Keratinocyte (primary cell): ENCODE data around the gene LIMS3. TPM values are rescaled to one million over a fixed set of nuclear protein-coding genes. Genes with fewer than 3 reads are reported as not detected.
"Not testable (repeated sequence)": the region's sequence is repeated elsewhere in the genome, so short reads cannot be mapped to it uniquely, and the experiment has no call there.

Source experiments
- DNase-seq: peaks from one replicate; pipeline ENCODE4 v3.0.0-alpha.2; 2011; ENCODE audit warnings: low read depth, missing footprints, low spot score
- FAIRE-seq: peaks from 2 replicates; lab custom pipeline; 2011; peaks lifted over from hg19 to GRCh38; lab: Jason Lieb, UNC
- H2AFZ ChIP-seq: 2 replicates; pipeline ENCODE4 v1.6.0; 2012; ENCODE audit warnings: low read length, control low read depth, inconsistent platforms; ENCODE audit not compliant: control insufficient read depth
- H3K27ac ChIP-seq: 2 replicates; pipeline ENCODE4 v1.5.1; 2011; ENCODE audit warnings: low read length; ENCODE audit not compliant: control insufficient read depth, insufficient read depth
- H3K27me3 ChIP-seq: 3 replicates; pipeline ENCODE4 v1.6.0; 2011; ENCODE audit warnings: low read length; ENCODE audit not compliant: control insufficient read depth, insufficient read depth; ENCODE audit errors: extremely low read depth
- H3K36me3 ChIP-seq, 2 experiments: 2 replicates in 1 of 2; 3 replicates in 1 of 2; pipeline ENCODE4 v1.5.1; 2011; ENCODE audit warnings: low read length in 2 of 2, mild to moderate bottlenecking in 1 of 2; ENCODE audit not compliant: control insufficient read depth in 2 of 2, insufficient read depth in 2 of 2; ENCODE audit errors: extremely low read depth in 1 of 2
- H3K4me1 ChIP-seq: 3 replicates; pipeline ENCODE4 v1.5.1; 2011; ENCODE audit warnings: low read length; ENCODE audit not compliant: control insufficient read depth, insufficient read depth; ENCODE audit errors: extremely low read depth
- H3K4me2 ChIP-seq: 3 replicates; pipeline ENCODE4 v1.6.0; 2011; ENCODE audit warnings: low read depth, low read length; ENCODE audit not compliant: control insufficient read depth, insufficient read depth; ENCODE audit errors: extremely low read depth
- H3K4me3 ChIP-seq, 3 experiments: fragments of 200-600 bp in 1 of 3; sonication (generic) in 1 of 3; 2 replicates in 2 of 3; 3 replicates in 1 of 3; pipeline ENCODE4 v1.5.1; 2011 to 2016; ENCODE audit warnings: low read length in 3 of 3, mild to moderate bottlenecking in 3 of 3, control low read depth in 2 of 3, inconsistent platforms in 1 of 3, low read depth in 1 of 3, mixed read lengths in 1 of 3, mixed run types in 1 of 3, moderate library complexity in 1 of 3; ENCODE audit not compliant: control insufficient read depth in 2 of 3, insufficient read depth in 2 of 3; ENCODE audit errors: extremely low read depth in 1 of 3
- H3K79me2 ChIP-seq: 2 replicates; pipeline ENCODE4 v1.6.0; 2012; ENCODE audit warnings: low read length; ENCODE audit not compliant: control insufficient read depth, insufficient read depth
- H3K9ac ChIP-seq: 3 replicates; pipeline ENCODE4 v1.6.0; 2011; ENCODE audit warnings: low read length; ENCODE audit not compliant: control insufficient read depth, insufficient read depth; ENCODE audit errors: extremely low read depth
- H3K9me1 ChIP-seq: 3 replicates; pipeline ENCODE4 v1.6.0; 2011; ENCODE audit warnings: low read length; ENCODE audit not compliant: control insufficient read depth, insufficient read depth; ENCODE audit errors: extremely low read depth
- H3K9me3 ChIP-seq: 2 replicates; pipeline ENCODE4 v1.5.1; 2012; ENCODE audit warnings: low read depth, low read length; ENCODE audit not compliant: control insufficient read depth
- H4K20me1 ChIP-seq: 3 replicates; pipeline ENCODE4 v1.6.0; 2011; ENCODE audit warnings: low read length; ENCODE audit not compliant: control insufficient read depth, insufficient read depth; ENCODE audit errors: extremely low read depth
- dilution Hi-C: fragments of 300-500 bp; cut with MboI; formaldehyde crosslinking; loops from one replicate; pipeline ENCODE4 v1.7.0; 2020; ENCODE audit warnings: low sequenced_read_pairs; ENCODE audit not compliant: extremely low pct_ligation_motif_present
- polyA plus RNA-seq, 5 experiments: library from polyadenylated mRNA; depleted of rRNA in 3 of 5; stranded (reverse) in 3 of 5; stranded (forward) in 1 of 5; unstranded in 1 of 5; fragments of >200 nt; gene quantifications; 1 replicate in 1 of 5; 2 replicates in 3 of 5; 3 replicates in 1 of 5; pipeline versions ENCODE4 v1.2.1 to v1.2.3, GENCODE V29; 2011 to 2012; ENCODE audit warnings: missing spikeins in 2 of 5, low read depth in 1 of 5, low replicate concordance in 1 of 5

LIMS3 gene
- polyA plus RNA-seq, 1 donor (not counting 4 experiments of a cell fraction or from before 2014, with no cell fraction given), result not detected

DNA sequence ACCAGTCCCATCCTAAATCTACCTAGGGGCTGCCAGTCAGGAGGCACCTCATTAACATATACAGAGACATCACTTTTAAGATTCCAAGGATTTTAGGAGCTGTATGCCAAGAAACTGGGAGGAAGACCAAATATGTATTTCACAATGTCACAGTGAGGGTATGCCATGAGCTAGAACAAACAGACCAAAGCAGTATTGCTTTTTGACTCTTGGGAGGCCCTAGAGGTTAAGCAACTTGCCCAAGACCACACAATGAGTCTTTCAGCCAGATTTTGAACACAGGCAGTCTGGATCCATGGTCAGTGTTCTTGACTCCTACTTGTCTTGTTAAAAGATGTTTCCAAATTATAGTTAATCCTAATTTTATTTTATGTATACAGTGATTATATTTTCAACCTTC, 12.3 kb downstream of the LIMS3 start:
- H3K27ac ChIP-seq, H4K20me1 ChIP-seq, DNase-seq, H3K4me3 ChIP-seq, H3K27me3 ChIP-seq, H3K4me2 ChIP-seq, dilution Hi-C loops, H3K79me2 ChIP-seq, H3K4me1 ChIP-seq, H3K9ac ChIP-seq, H2AFZ ChIP-seq, FAIRE-seq, H3K9me1 ChIP-seq, H3K36me3 ChIP-seq, H3K9me3 ChIP-seq: not testable (repeated sequence)

- H3K36me3 ChIP-seq, H3K4me3 ChIP-seq, H2AFZ ChIP-seq, H3K9me1 ChIP-seq, H4K20me1 ChIP-seq, H3K9me3 ChIP-seq, dilution Hi-C loops, H3K27ac ChIP-seq, H3K9ac ChIP-seq, FAIRE-seq, H3K4me2 ChIP-seq, H3K4me1 ChIP-seq, H3K79me2 ChIP-seq, DNase-seq, H3K27me3 ChIP-seq: not testable (repeated sequence)
These were observed 15.4 kb downstream of the LIMS3 start for GRCh38 chr2:109913911-109914310.

GRCh38 chr2:109914552-109914951, 16.1 kb downstream of the LIMS3 start:
- H4K20me1 ChIP-seq, H3K27me3 ChIP-seq, H3K9me1 ChIP-seq, H3K79me2 ChIP-seq, dilution Hi-C loops, H3K9ac ChIP-seq, H3K4me1 ChIP-seq, H3K9me3 ChIP-seq, H3K27ac ChIP-seq, H3K4me3 ChIP-seq, FAIRE-seq, H3K4me2 ChIP-seq, DNase-seq, H3K36me3 ChIP-seq, H2AFZ ChIP-seq: not testable (repeated sequence)

- H3K36me3 ChIP-seq, H3K79me2 ChIP-seq, H3K9me1 ChIP-seq, H3K27me3 ChIP-seq, H2AFZ ChIP-seq, H4K20me1 ChIP-seq, DNase-seq, H3K9ac ChIP-seq, H3K4me3 ChIP-seq, H3K9me3 ChIP-seq, H3K4me2 ChIP-seq, H3K4me1 ChIP-seq, dilution Hi-C loops, FAIRE-seq, H3K27ac ChIP-seq: not testable (repeated sequence)
These were observed 17.3 kb downstream of the LIMS3 start for GRCh38 chr2:109915830-109916229.

DNA sequence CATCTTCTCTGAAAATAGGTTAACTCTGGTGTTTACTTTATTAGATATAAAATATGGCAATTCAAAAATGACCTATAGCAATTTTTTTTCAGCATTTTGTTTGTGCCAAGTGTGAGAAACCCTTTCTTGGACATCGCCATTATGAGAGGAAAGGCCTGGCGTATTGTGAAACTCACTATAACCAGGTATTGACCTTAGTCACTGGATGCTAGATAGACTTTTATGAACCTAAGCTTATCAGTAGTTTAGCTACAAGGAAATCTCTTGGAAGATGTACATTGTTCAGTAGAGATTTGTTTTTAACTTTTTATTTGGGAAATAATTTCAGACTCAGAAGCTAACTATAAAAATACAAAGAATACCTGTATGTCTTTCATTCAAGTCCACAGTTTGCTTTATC, 21.7 kb downstream of the LIMS3 start:
- H3K79me2 ChIP-seq, dilution Hi-C loops, H2AFZ ChIP-seq, H4K20me1 ChIP-seq, H3K9me3 ChIP-seq, H3K9me1 ChIP-seq, H3K4me3 ChIP-seq, H3K27ac ChIP-seq, H3K4me2 ChIP-seq, H3K9ac ChIP-seq, H3K27me3 ChIP-seq, H3K4me1 ChIP-seq, FAIRE-seq, H3K36me3 ChIP-seq, DNase-seq: not testable (repeated sequence)
